ENCODE data around the gene NCAM1. TPM values are rescaled to one million over a fixed set of nuclear protein-coding genes. Genes with fewer than 3 reads are reported as not detected.

The NCAM1 gene
- total RNA-seq, 1 donor from 2014 or later: 3.1 TPM

DNA sequence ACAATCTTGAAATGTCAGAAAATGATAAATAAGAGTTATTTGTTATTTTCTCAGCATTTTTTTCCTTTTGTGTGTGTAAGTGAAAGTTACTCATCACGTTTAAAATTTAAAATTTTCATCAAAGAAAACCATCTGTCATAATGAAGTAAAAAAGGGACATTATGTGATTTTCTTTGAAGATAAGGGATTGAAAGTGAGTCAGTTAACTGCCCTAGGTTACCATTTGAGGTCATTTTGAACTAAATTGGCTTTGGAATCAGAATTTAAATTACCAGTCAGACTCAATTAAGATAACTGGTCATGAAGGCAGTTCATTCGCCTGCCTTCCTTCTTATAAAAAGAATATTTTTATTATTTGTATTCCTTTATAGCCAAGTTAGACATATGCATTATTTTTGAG lies 14.3 kb downstream of the NCAM1 start:
- TF ChIP-seq, protein P1, sequence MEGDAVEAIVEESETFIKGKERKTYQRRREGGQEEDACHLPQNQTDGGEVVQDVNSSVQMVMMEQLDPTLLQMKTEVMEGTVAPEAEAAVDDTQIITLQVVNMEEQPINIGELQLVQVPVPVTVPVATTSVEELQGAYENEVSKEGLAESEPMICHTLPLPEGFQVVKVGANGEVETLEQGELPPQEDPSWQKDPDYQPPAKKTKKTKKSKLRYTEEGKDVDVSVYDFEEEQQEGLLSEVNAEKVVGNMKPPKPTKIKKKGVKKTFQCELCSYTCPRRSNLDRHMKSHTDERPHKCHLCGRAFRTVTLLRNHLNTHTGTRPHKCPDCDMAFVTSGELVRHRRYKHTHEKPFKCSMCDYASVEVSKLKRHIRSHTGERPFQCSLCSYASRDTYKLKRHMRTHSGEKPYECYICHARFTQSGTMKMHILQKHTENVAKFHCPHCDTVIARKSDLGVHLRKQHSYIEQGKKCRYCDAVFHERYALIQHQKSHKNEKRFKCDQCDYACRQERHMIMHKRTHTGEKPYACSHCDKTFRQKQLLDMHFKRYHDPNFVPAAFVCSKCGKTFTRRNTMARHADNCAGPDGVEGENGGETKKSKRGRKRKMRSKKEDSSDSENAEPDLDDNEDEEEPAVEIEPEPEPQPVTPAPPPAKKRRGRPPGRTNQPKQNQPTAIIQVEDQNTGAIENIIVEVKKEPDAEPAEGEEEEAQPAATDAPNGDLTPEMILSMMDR (conservative IDR thresholded peaks at IDR 0.05; ENCODE audit: low read depth, low read length): no peak

DNA sequence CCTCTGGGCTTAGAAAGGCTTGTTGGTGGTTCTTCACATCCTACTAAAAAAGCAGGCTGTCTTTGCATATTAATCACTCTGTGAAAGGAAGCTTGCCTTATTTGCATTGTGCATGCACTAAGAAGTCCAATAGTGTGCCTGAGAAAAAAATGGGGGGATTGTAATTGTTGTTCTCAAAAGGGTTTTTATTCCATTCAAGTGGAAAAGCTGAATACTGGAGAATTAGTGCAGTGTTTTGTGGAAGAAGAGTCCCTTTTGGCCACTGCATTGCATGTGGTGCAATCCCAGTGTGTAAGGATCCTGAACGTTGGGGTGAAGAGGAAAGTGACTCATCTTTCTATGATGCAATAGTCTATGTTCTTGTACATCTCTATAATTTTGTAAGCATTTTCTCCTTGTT lies 16.5 kb downstream of the NCAM1 start:
- TF ChIP-seq, protein P1 (conservative IDR thresholded peaks at IDR 0.05; ENCODE audit: low read depth, low read length): no peak

More for the DNA sequence above, 14.3 kb downstream of the NCAM1 start:
- DNase-seq (ENCODE audit: low read depth): no peak
- H3K4me3 ChIP-seq (ENCODE audit: low read depth, low read length): no peak overlapping the region

DNA sequence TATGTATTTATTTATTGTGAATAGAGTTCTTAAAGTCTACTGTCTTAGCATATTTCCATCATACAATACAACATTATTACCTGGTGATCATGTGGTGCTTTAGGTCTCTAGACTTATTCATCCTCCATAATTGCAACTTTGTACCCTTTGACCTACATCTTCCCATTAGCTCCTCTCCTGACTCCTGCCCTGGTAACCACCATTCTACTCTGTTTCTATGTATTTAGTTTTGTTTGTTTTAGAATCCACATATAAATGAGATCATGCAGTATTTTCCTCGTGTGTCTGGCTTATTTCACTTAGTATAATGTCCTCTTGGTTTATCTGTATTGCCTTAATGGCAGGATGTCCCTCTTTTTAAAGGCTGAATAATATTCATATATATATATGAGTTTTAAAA lies 22.7 kb downstream of the NCAM1 start:
- TF ChIP-seq, protein P1 (conservative IDR thresholded peaks at IDR 0.05; ENCODE audit: low read depth, low read length): no peak
- no peak for DNase-seq (ENCODE audit: low read depth)
- H3K4me3 ChIP-seq (ENCODE audit: low read depth, low read length): no peak overlapping the region

More for the DNA sequence above, 16.5 kb downstream of the NCAM1 start:
- peak; percentile 43 for DNase-seq (ENCODE audit: low read depth)
- H3K4me3 ChIP-seq (ENCODE audit: low read depth, low read length): no peak overlapping the region

DNA sequence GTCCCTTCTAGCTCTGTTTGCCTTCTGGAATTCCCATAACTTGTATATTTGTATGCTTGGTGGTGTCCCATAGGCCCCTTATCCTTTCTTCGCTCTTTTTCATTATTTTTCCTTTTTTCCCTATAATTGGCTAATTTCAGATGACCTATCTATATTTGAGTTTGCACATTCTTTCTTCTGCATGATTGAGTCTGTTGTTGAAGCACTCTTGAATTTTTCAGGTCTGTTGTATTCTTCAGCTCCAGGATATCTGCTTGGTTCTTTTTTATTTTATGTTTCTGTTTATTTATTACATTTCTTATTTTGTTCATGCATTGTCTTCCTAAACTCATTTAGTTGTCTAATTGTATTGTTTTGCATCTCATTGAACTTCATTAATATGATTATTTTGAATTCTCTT lies 28.0 kb downstream of the NCAM1 start:
- TF ChIP-seq, protein P1 (conservative IDR thresholded peaks at IDR 0.05; ENCODE audit: low read depth, low read length): no peak
- no peak overlapping the region for H3K4me3 ChIP-seq (ENCODE audit: low read depth, low read length)
- no peak for DNase-seq (ENCODE audit: low read depth)

DNA sequence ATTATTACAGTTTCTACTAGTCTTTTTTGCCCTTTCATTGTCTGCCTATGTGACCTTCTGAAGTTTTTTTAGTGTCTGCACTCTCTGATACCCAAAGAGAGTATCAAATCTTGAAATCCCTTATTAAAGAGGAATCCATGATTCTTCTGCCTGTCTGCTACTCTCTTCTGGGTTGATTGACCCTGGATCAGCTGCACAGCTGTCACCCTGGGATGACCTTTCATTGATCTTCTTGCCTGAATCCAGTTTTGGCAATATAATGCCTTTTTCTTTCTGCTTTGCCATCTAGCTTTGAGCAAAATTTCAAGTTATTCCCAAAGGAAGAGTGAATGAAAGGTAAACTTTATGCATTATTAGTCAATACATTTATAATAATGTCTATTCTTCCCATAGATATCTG lies 32.6 kb downstream of the NCAM1 start:
- no peak overlapping the region for H3K4me3 ChIP-seq (ENCODE audit: low read depth, low read length)
- TF ChIP-seq, protein P1 (conservative IDR thresholded peaks at IDR 0.05; ENCODE audit: low read depth, low read length): no peak
- no peak for DNase-seq (ENCODE audit: low read depth)

DNA sequence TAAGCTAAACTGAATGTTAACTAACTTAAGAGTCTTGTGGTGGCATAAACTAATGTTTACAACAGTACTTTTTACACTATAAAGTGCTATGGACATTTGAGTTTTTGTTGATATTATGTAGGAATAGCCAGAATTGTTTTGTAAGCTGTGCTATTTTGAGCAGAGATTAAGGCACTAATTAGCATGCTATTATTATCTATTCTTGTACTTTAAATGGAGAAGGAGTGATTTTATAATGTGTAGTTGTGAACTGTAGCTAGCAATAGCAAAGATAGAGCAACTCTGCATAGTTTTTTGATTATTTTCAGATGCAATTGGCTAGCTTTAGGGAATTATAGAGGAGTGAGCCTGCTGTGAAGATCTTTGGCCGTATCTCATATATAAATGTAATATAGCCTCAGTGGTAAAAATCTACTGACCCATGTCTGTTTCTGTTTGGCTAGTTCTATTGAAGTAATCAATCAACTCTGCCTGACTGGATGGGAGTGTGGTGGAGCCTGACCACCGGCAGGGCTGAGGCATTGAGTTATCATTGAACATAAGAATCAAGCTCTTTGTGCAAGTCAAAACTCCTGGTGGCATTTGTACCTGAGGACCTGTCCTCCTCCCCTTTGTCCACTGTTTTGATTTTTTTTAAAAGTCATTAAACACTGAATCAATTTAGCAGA lies 34.3 kb downstream of the NCAM1 start:
- H3K4me3 ChIP-seq (ENCODE audit: low read depth, low read length): no peak overlapping the region
- TF ChIP-seq, protein P1 (conservative IDR thresholded peaks at IDR 0.05; ENCODE audit: low read depth, low read length): no peak
- DNase-seq (ENCODE audit: low read depth): no peak

DNA sequence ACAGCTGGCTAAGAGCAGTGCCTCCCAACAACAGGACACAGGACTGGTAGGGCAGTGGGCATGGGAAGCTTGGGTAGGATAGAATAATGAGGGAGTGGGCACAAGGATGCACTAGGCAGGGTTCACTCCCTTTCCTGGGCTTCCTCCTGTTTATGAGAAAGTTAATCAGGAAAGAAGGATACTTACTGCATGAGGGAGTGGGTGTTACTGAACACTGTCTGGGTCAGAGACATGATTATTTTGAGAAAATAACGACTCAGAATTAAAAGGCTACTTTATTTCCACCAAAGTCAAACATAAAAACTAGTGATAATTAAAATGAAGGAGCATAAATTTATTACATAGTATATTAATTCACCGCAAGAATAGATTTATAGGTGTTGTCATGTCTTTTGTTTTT lies 35.8 kb downstream of the NCAM1 start:
- DNase-seq (ENCODE audit: low read depth): no peak
- TF ChIP-seq, protein P1 (conservative IDR thresholded peaks at IDR 0.05; ENCODE audit: low read depth, low read length): no peak

More for the DNA sequence above, 35.8 kb downstream of the NCAM1 start:
- H3K4me3 ChIP-seq (ENCODE audit: low read depth, low read length): no peak overlapping the region
